GM12878 (cell line): ENCODE measurements around the gene CAST. TPM values are rescaled to one million over a fixed set of nuclear protein-coding genes. Genes with fewer than 3 reads are reported as not detected.

Source experiments
- ATAC-seq: fragments of 200-7000 bp; cut with Tn5 transposase; 3 replicates; pipeline ENCODE4 v1.9.1; 2020; ENCODE audit warnings: mild to moderate bottlenecking, moderate library complexity
- BruUV-seq: library from RNA; stranded (reverse); fragments of 400-500 nt; replicated peaks from 2 replicates; lab custom pipeline; 2021; lab: Mats Ljungman, UMichigan
- CTCF ChIA-PET: fragments of 300-600 bp; sonication (Branson Sonifier 250); formaldehyde crosslinking; extraction: SDS; loops from one replicate; lab custom pipeline; 2021; ENCODE audit warnings: inconsistent platforms; lab: Yijun Ruan, JAX
- POLR2A ChIA-PET: fragments of 350-600 bp; formaldehyde crosslinking; extraction: SDS; loops from one replicate; lab custom pipeline; 2021; ENCODE audit warnings: inconsistent platforms; lab: Charles Lee
- RAD21 ChIA-PET: fragments of 300-600 bp; sonication (Branson Sonifier 250); formaldehyde crosslinking; loops from one replicate; lab custom pipeline; 2023; ENCODE audit warnings: antibody characterized with exemption; ENCODE audit not compliant: unreplicated experiment; lab: Charles Lee
- SMC1A ChIA-PET: fragments of 300-600 bp; sonication (Branson Sonifier 250); formaldehyde crosslinking; loops from one replicate; lab custom pipeline; 2023; ENCODE audit not compliant: unreplicated experiment, uncharacterized antibody; lab: Charles Lee
- DNase-seq: peaks from one replicate; pipeline ENCODE4 v3.0.0-alpha.2; 2011; ENCODE audit warnings: low read depth, low spot score
- FAIRE-seq: peaks from 3 replicates; lab custom pipeline; 2011; peaks lifted over from hg19 to GRCh38; lab: Jason Lieb, UNC
- H2AFZ ChIP-seq: 2 replicates; pipeline ENCODE4 v1.6.0; 2011; ENCODE audit warnings: low read depth, low read length, control low read depth; ENCODE audit not compliant: control insufficient read depth
- H3K27ac ChIP-seq: 2 replicates; pipeline ENCODE4 v1.5.1; 2011; ENCODE audit warnings: control low read depth; ENCODE audit not compliant: control insufficient read depth, insufficient read depth
- H3K27me3 ChIP-seq, 2 experiments: replicated peaks in 1 of 2; 2 replicates each; pipeline versions ENCODE4 v1.6.0 to v1.6.1; 2011; ENCODE audit warnings: low read length in 1 of 2; ENCODE audit not compliant: control insufficient read depth in 2 of 2, insufficient read depth in 2 of 2
- H3K36me3 ChIP-seq, 2 experiments: 2 replicates each; pipeline ENCODE4 v1.5.1; 2011; ENCODE audit warnings: low read length in 1 of 2; ENCODE audit not compliant: control insufficient read depth in 2 of 2, insufficient read depth in 2 of 2
- H3K4me1 ChIP-seq: 2 replicates; pipeline ENCODE4 v1.6.1; 2011; ENCODE audit warnings: mild to moderate bottlenecking, low read length, moderate library complexity, mixed read lengths; ENCODE audit not compliant: control insufficient read depth, insufficient read depth
- H3K4me2 ChIP-seq: 2 replicates; pipeline ENCODE4 v1.6.0; 2011; ENCODE audit warnings: control low read depth; ENCODE audit not compliant: control insufficient read depth, insufficient read depth
- H3K4me3 ChIP-seq: fragments of 200-600 bp; sonication (generic); 2 replicates; pipeline ENCODE4 v1.5.1; 2016
- H3K79me2 ChIP-seq: 2 replicates; pipeline ENCODE4 v1.6.0; 2011; ENCODE audit warnings: low read length; ENCODE audit not compliant: control insufficient read depth, insufficient read depth
- H3K9ac ChIP-seq: 2 replicates; pipeline ENCODE4 v1.8.0; 2011; ENCODE audit warnings: low read length, control low read depth, mixed read lengths; ENCODE audit not compliant: control insufficient read depth, insufficient read depth
- H3K9me3 ChIP-seq: replicated peaks from 3 replicates; pipeline ENCODE4 v1.5.1; 2011; ENCODE audit warnings: mild to moderate bottlenecking, low read length; ENCODE audit not compliant: control insufficient read depth, insufficient read depth
- H4K20me1 ChIP-seq: 2 replicates; pipeline ENCODE4 v1.6.0; 2011; ENCODE audit not compliant: control insufficient read depth, insufficient read depth
- BACH1 ChIP-seq: fragments of 450-650 bp; IDR thresholded peaks from 2 replicates; pipeline ENCODE4 v1.6.1; 2017; ENCODE audit warnings: mild to moderate bottlenecking, borderline replicate concordance
- BCL11A ChIP-seq: IDR thresholded peaks from 2 replicates; pipeline ENCODE4 v1.6.1; 2011; ENCODE audit warnings: low read depth, low read length
- CREB1 ChIP-seq: IDR thresholded peaks from 2 replicates; pipeline ENCODE4 v1.6.1; 2012; ENCODE audit warnings: low read depth, mild to moderate bottlenecking, inconsistent platforms
- DPF2 ChIP-seq: fragments of 450-650 bp; IDR thresholded peaks from 2 replicates; pipeline ENCODE4 v1.6.1; 2017; ENCODE audit warnings: mild to moderate bottlenecking
- ETV6 ChIP-seq, 2 experiments: fragments of 450-650 bp in 1 of 2; IDR thresholded peaks in 1 of 2; conservative IDR thresholded peaks in 1 of 2; 2 replicates each; pipeline ENCODE4 v1.6.1; 2014; ENCODE audit warnings: antibody characterized with exemption in 1 of 2, borderline replicate concordance in 1 of 2, low read depth in 1 of 2, mild to moderate bottlenecking in 1 of 2, moderate library complexity in 1 of 2
- HCFC1 ChIP-seq: fragments of 150-350 bp; IDR thresholded peaks from 2 replicates; pipeline ENCODE4 v1.6.1; 2014; ENCODE audit warnings: low read length
- IRF4 ChIP-seq: IDR thresholded peaks from 2 replicates; pipeline ENCODE4 v1.6.1; 2011; ENCODE audit warnings: low read depth, low read length
- KAT2A ChIP-seq: conservative IDR thresholded peaks from 2 replicates; pipeline ENCODE4 v1.6.1; 2011; ENCODE audit warnings: low read depth, low read length; ENCODE audit not compliant: control insufficient read depth
- NFYA ChIP-seq: IDR thresholded peaks from 2 replicates; pipeline ENCODE4 v1.6.1; 2011; ENCODE audit warnings: low read depth, mild to moderate bottlenecking, low read length, improper control_type of control experiment, borderline replicate concordance
- PAX5 ChIP-seq: IDR thresholded peaks from 2 replicates; pipeline ENCODE4 v1.6.1; 2011; ENCODE audit warnings: low read depth, low read length, borderline replicate concordance
- PAX8 ChIP-seq: fragments of 450-650 bp; IDR thresholded peaks from 2 replicates; pipeline ENCODE4 v1.6.1; 2017; ENCODE audit warnings: mild to moderate bottlenecking, moderate library complexity
- RB1 ChIP-seq: fragments of 450-650 bp; formaldehyde crosslinking; IDR thresholded peaks from 2 replicates; pipeline ENCODE4 v1.6.1; 2017; ENCODE audit warnings: mild to moderate bottlenecking, borderline replicate concordance
- RBBP5 ChIP-seq: fragments of 200-600 bp; sonication (generic); conservative IDR thresholded peaks from 2 replicates; pipeline ENCODE4 v1.6.1; 2016
- SUPT20H ChIP-seq: IDR thresholded peaks from 2 replicates; pipeline ENCODE4 v1.6.1; 2011; ENCODE audit warnings: low read depth, mild to moderate bottlenecking, low read length, moderate library complexity, borderline replicate concordance; ENCODE audit not compliant: control insufficient read depth
- ZBED1 ChIP-seq: IDR thresholded peaks from 2 replicates; pipeline ENCODE4 v1.6.1; 2016; ENCODE audit warnings: borderline replicate concordance
- WGBS: methylation state at CpG from one replicate; pipeline ENCODE4 v1.1.6; 2016; ENCODE audit warnings: low lambda C conversion rate; ENCODE audit not compliant: insufficient replicate concordance, insufficient coverage; ENCODE audit errors: missing lambda C conversion rate; 5-methylcytosine and 5-hydroxymethylcytosine counted together
- in situ Hi-C: fragments of 300-500 bp; cut with MboI; formaldehyde crosslinking; loops from 9 replicates; pipeline ENCODE4 v1.14.3; 2018; ENCODE audit warnings: mixed read lengths
- intact Hi-C: fragments of 100-400 bp; cut with micrococcal nuclease; formaldehyde crosslinking; loops from one replicate; pipeline ENCODE4 v1.14.2; 2022; ENCODE audit not compliant: unreplicated experiment
- polyA plus RNA-seq, 11 experiments: library from polyadenylated mRNA; depleted of rRNA in 4 of 11; unstranded in 6 of 11; stranded (reverse) in 5 of 11; fragments of >200 nt; fragmentation: Nextera tagmentation in 4 of 11; fragmentation: Illumina TruSeq in 1 of 11; extraction: Ambion mirVana in 4 of 11; extraction: Trizol in 1 of 11; gene quantifications; 1 replicate in 1 of 11; 2 replicates in 10 of 11; pipeline versions ENCODE4 v1.2.1 to v1.2.3, GENCODE V29; 2011 to 2016; ENCODE audit warnings: inconsistent platforms in 2 of 11, missing spikeins in 2 of 11, low read depth in 1 of 11
- total RNA-seq, 4 experiments: library from RNA; depleted of rRNA in 3 of 4; stranded (reverse); fragments of >200 nt in 3 of 4; fragmentation: Illumina TruSeq in 1 of 4; extraction: Trizol in 1 of 4; gene quantifications; 2 replicates each; pipeline versions ENCODE4 v1.2.1 to v1.2.3, GENCODE V29; 2013 to 2021
- TF ChIP-seq, protein P1 (sequence below): fragments of 450-650 bp; IDR thresholded peaks from 2 replicates; pipeline ENCODE4 v1.6.1; 2017; ENCODE audit warnings: mild to moderate bottlenecking, low read depth, inconsistent platforms; ENCODE audit not compliant: poor library complexity, severe bottlenecking
- TF ChIP-seq, protein P2 (sequence below): fragments of 450-650 bp; IDR thresholded peaks from 2 replicates; pipeline ENCODE4 v1.6.1; 2017; ENCODE audit warnings: mild to moderate bottlenecking, moderate library complexity

Gene CAST
- total and polyA plus RNA-seq, 10 of the 15 experiments (the other 5 are each of a cell fraction or from before 2014, with no cell fraction given) = 31.7 to 140 (median 68.5) TPM

DNA sequence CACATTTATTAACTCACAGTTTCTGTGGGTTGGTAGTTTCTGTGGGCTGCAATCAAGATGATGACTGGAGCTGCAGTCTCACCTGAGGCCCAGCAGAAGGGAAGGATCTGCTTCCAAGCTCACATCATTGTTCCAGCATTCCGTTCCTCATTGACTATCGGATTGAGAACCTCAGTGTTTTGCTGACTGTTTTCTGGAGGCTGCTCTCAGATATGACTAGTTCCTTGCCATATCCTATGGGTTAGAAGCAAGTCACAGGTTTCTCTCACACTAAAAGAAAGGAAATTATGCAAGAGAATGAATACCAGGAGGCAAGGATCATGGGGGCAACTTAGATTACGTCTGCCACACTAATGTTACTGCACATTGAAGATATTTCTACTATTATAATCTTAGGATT lies 151.9 kb downstream of the CAST start (continued):
- TF ChIP-seq SUPT20H = no peak
- no peak for TF ChIP-seq CREB1
- TF ChIP-seq, all 136 proteins: peak for 0

DNA sequence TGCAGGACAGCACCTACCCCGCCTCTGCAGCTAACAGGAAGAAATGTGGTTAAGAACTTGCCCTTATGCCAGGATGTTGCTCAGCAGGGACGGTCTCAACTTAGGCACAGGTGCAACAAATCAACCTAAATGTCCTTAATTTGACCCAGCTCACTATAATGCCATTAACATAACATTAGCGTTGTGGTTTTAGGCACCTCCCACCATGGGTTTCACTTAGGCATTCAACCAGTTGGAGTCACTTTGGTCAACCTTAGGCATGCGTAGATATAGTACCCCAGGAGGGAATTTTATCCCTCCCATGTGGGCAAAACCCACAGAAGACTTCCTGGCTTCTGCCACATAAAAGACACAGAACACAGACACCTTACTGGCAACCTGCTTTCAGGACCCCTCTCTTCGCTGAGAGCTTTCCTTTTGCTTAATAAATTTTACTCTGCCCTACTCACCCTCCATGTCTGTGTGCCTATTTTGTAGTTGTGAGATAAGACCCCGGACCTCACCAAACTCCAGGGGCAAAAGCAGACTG lies 154.3 kb downstream of the CAST start:
- FAIRE-seq = peak; percentile 80
- peak overlapping the region; percentile 98 for H2AFZ ChIP-seq
- intact Hi-C loops (loop anchor here (1.0 kb wide), 1 partner anchor 8 kb away; no protein-coding TSS in a partner anchor), in situ Hi-C loops (no loop called here)
- peak overlapping the region; percentile 82 for H3K27ac ChIP-seq
- H3K9me3 ChIP-seq = no peaks in the 10 kb centered on the region
- ChIA-PET CTCF (interaction anchor here (1.2 to 2.8 kb wide), 5 partner anchors 11 to 61 kb away, joined by 3 to 10 read pairs (median 5); no protein-coding TSS in a partner anchor), SMC1A (interaction anchor here (0.6 to 2.2 kb wide), 6 partner anchors 8 to 54 kb away, joined by 3 to 10 read pairs (median 5); partner anchors contain the start of gene ERAP1), POLR2A (interaction anchor here (1.1 to 1.5 kb wide), 3 partner anchors 8 to 11 kb away, joined by 3 to 11 read pairs (median 8); partner anchors contain the start of gene ERAP1), RAD21 (interaction anchor here (1.0 to 1.2 kb wide), 2 partner anchors 10 to 88 kb away, joined by 3 to 4 read pairs; no protein-coding TSS in a partner anchor)
- WGBS = under 1% methylated on average over 6 of the region's 6 CpGs
- H4K20me1 ChIP-seq = no peaks in the 10 kb centered on the region
- H3K4me3 ChIP-seq = peak overlapping the region; percentile 53
- BruUV-seq = no TSS peak
- H3K4me2 ChIP-seq = peak overlapping the region; percentile 100
- no peaks in the 10 kb centered on the region for H3K27me3 ChIP-seq
- H3K79me2 ChIP-seq = no peaks in the 10 kb centered on the region
- DNase-seq = peak; percentile 90
- ATAC-seq = peak; percentile 89
- peaks cover 15% of the 10 kb centered on the region for H3K4me1 ChIP-seq
- H3K9ac ChIP-seq = peak overlapping the region; percentile 72
- H3K36me3 ChIP-seq = no peaks in the 10 kb centered on the region
- TF ChIP-seq PAX5 (no peak), DPF2 (peak; percentile 33; the same call in 1 of the 2 replicates), ETV6 (conservative IDR thresholded peaks at IDR 0.05 in 1 of 2, IDR thresholded peaks at IDR 0.05 in 1 of 2; ENCODE audit: borderline replicate concordance in 1 of 2, low read depth in 1 of 2) (no peak), BACH1 (no peak), RBBP5 (no peak), KAT2A (no peak), RB1 (no peak), NFYA (no peak), HCFC1 (no peak), BCL11A (peak; percentile 18; the same call in 1 of the 2 replicates), PAX8 (no peak), IRF4 (no peak), ZBED1 (no peak)
- TF ChIP-seq, protein P1, sequence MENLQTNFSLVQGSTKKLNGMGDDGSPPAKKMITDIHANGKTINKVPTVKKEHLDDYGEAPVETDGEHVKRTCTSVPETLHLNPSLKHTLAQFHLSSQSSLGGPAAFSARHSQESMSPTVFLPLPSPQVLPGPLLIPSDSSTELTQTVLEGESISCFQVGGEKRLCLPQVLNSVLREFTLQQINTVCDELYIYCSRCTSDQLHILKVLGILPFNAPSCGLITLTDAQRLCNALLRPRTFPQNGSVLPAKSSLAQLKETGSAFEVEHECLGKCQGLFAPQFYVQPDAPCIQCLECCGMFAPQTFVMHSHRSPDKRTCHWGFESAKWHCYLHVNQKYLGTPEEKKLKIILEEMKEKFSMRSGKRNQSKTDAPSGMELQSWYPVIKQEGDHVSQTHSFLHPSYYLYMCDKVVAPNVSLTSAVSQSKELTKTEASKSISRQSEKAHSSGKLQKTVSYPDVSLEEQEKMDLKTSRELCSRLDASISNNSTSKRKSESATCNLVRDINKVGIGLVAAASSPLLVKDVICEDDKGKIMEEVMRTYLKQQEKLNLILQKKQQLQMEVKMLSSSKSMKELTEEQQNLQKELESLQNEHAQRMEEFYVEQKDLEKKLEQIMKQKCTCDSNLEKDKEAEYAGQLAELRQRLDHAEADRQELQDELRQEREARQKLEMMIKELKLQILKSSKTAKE = peak; percentile 35
- TF ChIP-seq, protein P2, sequence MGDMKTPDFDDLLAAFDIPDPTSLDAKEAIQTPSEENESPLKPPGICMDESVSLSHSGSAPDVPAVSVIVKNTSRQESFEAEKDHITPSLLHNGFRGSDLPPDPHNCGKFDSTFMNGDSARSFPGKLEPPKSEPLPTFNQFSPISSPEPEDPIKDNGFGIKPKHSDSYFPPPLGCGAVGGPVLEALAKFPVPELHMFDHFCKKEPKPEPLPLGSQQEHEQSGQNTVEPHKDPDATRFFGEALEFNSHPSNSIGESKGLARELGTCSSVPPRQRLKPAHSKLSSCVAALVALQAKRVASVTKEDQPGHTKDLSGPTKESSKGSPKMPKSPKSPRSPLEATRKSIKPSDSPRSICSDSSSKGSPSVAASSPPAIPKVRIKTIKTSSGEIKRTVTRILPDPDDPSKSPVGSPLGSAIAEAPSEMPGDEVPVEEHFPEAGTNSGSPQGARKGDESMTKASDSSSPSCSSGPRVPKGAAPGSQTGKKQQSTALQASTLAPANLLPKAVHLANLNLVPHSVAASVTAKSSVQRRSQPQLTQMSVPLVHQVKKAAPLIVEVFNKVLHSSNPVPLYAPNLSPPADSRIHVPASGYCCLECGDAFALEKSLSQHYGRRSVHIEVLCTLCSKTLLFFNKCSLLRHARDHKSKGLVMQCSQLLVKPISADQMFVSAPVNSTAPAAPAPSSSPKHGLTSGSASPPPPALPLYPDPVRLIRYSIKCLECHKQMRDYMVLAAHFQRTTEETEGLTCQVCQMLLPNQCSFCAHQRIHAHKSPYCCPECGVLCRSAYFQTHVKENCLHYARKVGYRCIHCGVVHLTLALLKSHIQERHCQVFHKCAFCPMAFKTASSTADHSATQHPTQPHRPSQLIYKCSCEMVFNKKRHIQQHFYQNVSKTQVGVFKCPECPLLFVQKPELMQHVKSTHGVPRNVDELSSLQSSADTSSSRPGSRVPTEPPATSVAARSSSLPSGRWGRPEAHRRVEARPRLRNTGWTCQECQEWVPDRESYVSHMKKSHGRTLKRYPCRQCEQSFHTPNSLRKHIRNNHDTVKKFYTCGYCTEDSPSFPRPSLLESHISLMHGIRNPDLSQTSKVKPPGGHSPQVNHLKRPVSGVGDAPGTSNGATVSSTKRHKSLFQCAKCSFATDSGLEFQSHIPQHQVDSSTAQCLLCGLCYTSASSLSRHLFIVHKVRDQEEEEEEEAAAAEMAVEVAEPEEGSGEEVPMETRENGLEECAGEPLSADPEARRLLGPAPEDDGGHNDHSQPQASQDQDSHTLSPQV = 0 out of 2 replicates have a peak, but pooled peaks have one; percentile 43
